Testis (tissue), 3 donors: ENCODE measurements around the gene ENG. TPM values are rescaled to one million over a fixed set of nuclear protein-coding genes. Genes with fewer than 3 reads are reported as not detected.

Experiments
- DNase-seq: peaks from one replicate; pipeline ENCODE4 v3.0.0-alpha.2; 2019
- H3K27ac ChIP-seq, 2 donors: fragments of 200-600 bp; sonication (generic); one replicate each; pipeline ENCODE4 v1.5.1; 2019
- H3K27me3 ChIP-seq: fragments of 200-600 bp; sonication (generic); one replicate; pipeline ENCODE4 v1.5.1; 2019
- H3K36me3 ChIP-seq: fragments of 200-600 bp; sonication (generic); one replicate; pipeline ENCODE4 v1.5.1; 2017; ENCODE audit warnings: low read depth; ENCODE audit errors: missing control alignments
- H3K4me1 ChIP-seq: fragments of 200-600 bp; sonication (generic); one replicate; pipeline ENCODE4 v1.5.1; 2019
- H3K4me3 ChIP-seq, 2 donors: fragments of 200-600 bp; sonication (generic); one replicate each; pipeline ENCODE4 v1.5.1; 2017 to 2019
- H3K9me3 ChIP-seq: fragments of 200-600 bp; sonication (generic); one replicate; pipeline ENCODE4 v1.5.1; 2017
- POLR2A ChIP-seq: fragments of 450-650 bp; IDR thresholded peaks from one replicate; pipeline ENCODE4 v1.6.1; 2017; ENCODE audit warnings: antibody characterized with exemption, mild to moderate bottlenecking, moderate library complexity
- WGBS, 2 donors: methylation state at CpG; one replicate each; pipeline ENCODE4 v1.1.5; 2018; 5-methylcytosine and 5-hydroxymethylcytosine counted together
- intact Hi-C: fragments of 100-400 bp; cut with DNase I; formaldehyde crosslinking; loops from one replicate; pipeline ENCODE4 v1.15.1; 2023; ENCODE audit warnings: low total_unique reads
- polyA plus RNA-seq: library from polyadenylated mRNA; stranded (reverse); fragments of 350-450 nt; fragmentation: Illumina TruSeq; extraction: RNeasy Lipid Tissue Mini Kit (QIAGEN cat#74804); gene quantifications from one replicate; pipeline ENCODE4 v1.2.3, GENCODE V29; 2014; ENCODE audit warnings: low read depth, low replicate concordance; ENCODE audit not compliant: insufficient read depth
- total RNA-seq, 2 donors: library from RNA; depleted of rRNA; stranded (reverse); fragments of >200 nt; gene quantifications; one replicate each; pipeline ENCODE4 v1.2.3, GENCODE V29; 2016
- TF ChIP-seq, protein P1 (sequence below), 3 experiments: fragments of 450-650 bp in 2 of 3; fragments of 200-600 bp in 1 of 3; sonication (generic) in 1 of 3; IDR thresholded peaks; one replicate each; pipeline ENCODE4 v1.5.1; 2016 to 2019; ENCODE audit warnings: antibody characterized with exemption in 3 of 3, mild to moderate bottlenecking in 2 of 3, moderate library complexity in 1 of 3

The ENG gene
- total and polyA plus RNA-seq, 3 donors from 2014 or later: 132 to 214 (median 144) TPM

- WGBS, 2 donors: 5 to 17% methylated on average over 3 to 17 of the region's 19 CpGs
- intact Hi-C loops: no loop called here
- no peaks in the 10 kb centered on the region for H3K27me3 ChIP-seq
- H3K4me1 ChIP-seq: peaks cover 28% of the 10 kb centered on the region
- H3K4me3 ChIP-seq: peak overlapping the region; percentile 17 to 94
- no peaks in the 10 kb centered on the region for H3K36me3 ChIP-seq
- no peaks in the 10 kb centered on the region for H3K9me3 ChIP-seq
- peak overlapping the region; percentile 92 to 94 for H3K27ac ChIP-seq
- peak; percentile 95 for DNase-seq
- TF ChIP-seq, protein P1, sequence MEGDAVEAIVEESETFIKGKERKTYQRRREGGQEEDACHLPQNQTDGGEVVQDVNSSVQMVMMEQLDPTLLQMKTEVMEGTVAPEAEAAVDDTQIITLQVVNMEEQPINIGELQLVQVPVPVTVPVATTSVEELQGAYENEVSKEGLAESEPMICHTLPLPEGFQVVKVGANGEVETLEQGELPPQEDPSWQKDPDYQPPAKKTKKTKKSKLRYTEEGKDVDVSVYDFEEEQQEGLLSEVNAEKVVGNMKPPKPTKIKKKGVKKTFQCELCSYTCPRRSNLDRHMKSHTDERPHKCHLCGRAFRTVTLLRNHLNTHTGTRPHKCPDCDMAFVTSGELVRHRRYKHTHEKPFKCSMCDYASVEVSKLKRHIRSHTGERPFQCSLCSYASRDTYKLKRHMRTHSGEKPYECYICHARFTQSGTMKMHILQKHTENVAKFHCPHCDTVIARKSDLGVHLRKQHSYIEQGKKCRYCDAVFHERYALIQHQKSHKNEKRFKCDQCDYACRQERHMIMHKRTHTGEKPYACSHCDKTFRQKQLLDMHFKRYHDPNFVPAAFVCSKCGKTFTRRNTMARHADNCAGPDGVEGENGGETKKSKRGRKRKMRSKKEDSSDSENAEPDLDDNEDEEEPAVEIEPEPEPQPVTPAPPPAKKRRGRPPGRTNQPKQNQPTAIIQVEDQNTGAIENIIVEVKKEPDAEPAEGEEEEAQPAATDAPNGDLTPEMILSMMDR (IDR thresholded peaks at IDR 0.05): no peak
- TF ChIP-seq POLR2A: no peak
These were observed 42.8 kb upstream of the ENG start for GRCh38 chr9:127897193-127897692.

DNA sequence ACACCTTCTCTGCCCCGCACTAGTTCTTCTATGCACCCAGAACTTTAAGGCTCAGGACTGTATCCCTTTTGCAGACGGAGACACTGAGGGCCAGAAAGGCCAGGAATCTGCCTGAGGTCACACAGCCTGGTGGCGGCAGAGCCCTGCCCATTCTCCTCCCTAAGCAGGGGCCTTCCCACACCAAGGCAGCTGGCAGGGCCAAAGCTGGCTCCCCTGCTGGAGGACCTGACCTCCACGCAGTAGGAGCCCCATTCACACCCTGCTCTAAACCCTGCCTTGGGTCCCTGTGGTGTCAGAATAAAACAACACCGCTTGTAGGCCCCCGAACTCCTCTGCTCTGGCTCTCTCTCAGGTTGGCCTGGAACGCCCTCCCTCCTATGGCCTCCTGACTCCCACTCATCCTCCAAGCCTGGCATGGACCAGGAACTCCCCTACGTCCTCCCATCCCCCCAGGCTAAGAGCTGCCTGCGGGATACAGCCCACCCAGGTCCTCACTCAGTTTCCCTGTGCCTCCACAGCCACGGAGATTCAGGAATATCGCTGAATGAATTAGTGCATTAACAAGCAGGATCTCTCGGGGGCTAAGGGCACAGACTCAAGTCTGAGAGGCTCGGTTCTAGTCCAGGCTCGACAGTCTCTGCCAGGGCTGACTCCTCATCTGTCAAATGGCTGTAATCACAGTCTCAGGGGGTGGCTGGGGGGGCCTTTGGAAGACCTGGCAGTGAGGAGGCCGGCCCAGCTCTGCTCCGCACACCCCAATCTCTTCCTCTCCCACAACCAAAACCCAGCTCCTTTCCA lies 42.1 kb upstream of the ENG start:
- 26 to 39% methylated on average over 8 to 16 of the region's 16 CpGs for WGBS, 2 donors
- peak; percentile 49 for DNase-seq
- no peaks in the 10 kb centered on the region for H3K36me3 ChIP-seq

GRCh38 chr9:127895811-127896210 lies 41.4 kb upstream of the ENG start:
- intact Hi-C loops: no loop called here
- Histone ChIP-seq H3K9me3 (no peaks in the 10 kb centered on the region), H3K27me3 (no peaks in the 10 kb centered on the region), H3K27ac (peak overlapping the region; percentile 92 to 94), H3K4me3 (no peak overlapping the region), H3K36me3 (no peaks in the 10 kb centered on the region), H3K4me1 (peaks cover 24% of the 10 kb centered on the region)
- no peak for TF ChIP-seq POLR2A
- TF ChIP-seq, protein P1 (IDR thresholded peaks at IDR 0.05): no peak
- 86 to 92% methylated on average over 8 of the region's 8 CpGs for WGBS, 2 donors
- no peak for DNase-seq

More for the DNA sequence above, 42.1 kb upstream of the ENG start:
- no peaks in the 10 kb centered on the region for H3K27me3 ChIP-seq
- intact Hi-C loops: no loop called here
- peak overlapping the region; percentile 17 to 94 for H3K4me3 ChIP-seq
- peak overlapping the region; percentile 92 to 94 for H3K27ac ChIP-seq
- TF ChIP-seq POLR2A: no peak
- TF ChIP-seq, protein P1 (IDR thresholded peaks at IDR 0.05): no peak
- no peaks in the 10 kb centered on the region for H3K9me3 ChIP-seq
- peaks cover 28% of the 10 kb centered on the region for H3K4me1 ChIP-seq

DNA sequence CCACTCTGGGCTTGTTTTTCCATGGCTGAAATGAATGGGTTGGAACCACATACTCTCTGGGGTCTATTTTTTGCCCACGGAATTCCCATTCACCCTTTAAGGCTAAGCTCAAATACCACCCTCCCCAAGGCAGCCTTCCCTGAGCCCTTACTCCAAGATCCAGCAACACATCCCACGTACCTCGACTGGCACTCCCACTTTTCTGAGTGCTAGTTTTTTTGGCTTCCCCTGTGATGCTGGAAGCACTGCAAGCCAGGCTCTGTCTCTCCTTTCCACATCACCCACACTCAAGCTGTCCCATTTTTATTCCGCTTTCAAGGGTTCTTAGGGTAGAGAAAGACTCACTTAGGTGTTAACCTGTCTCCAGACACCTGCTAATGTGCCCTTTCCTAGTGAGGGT lies 38.9 kb upstream of the ENG start:
- Histone ChIP-seq H3K9me3 (no peaks in the 10 kb centered on the region), H3K4me1 (peaks cover 20% of the 10 kb centered on the region), H3K27ac (no peak overlapping the region), H3K36me3 (no peaks in the 10 kb centered on the region), H3K27me3 (no peaks in the 10 kb centered on the region), H3K4me3 (no peak overlapping the region)
- intact Hi-C loops: no loop called here
- no peak for DNase-seq
- 90 to 92% methylated on average over 4 of the region's 4 CpGs for WGBS, 2 donors
- TF ChIP-seq POLR2A: no peak
- TF ChIP-seq, protein P1 (IDR thresholded peaks at IDR 0.05): no peak
